Ascending aorta (tissue), 2 donors: ENCODE results near the gene IGFBP2. TPM values are rescaled to one million over a fixed set of nuclear protein-coding genes. Genes with fewer than 3 reads are reported as not detected.

Experiments used
- DNase-seq, 2 donors: peaks; one replicate each; pipeline ENCODE4 v3.0.0-alpha.2; 2019; ENCODE audit warnings: low spot score in 2 of 2
- H3K27ac ChIP-seq, 2 donors: fragments of 200-600 bp; sonication (generic); one replicate each; pipeline ENCODE4 v1.5.1; 2016 to 2017; ENCODE audit warnings: mild to moderate bottlenecking in 1 of 2
- H3K27me3 ChIP-seq: fragments of 200-600 bp; sonication (generic); one replicate; pipeline ENCODE4 v1.5.1; 2017
- H3K36me3 ChIP-seq, 2 donors: fragments of 200-600 bp; sonication (generic); one replicate each; pipeline ENCODE4 v1.5.1; 2016
- H3K4me1 ChIP-seq, 2 donors: fragments of 200-600 bp; sonication (generic); one replicate each; pipeline ENCODE4 v1.5.1; 2016 to 2017; ENCODE audit warnings: mild to moderate bottlenecking in 1 of 2
- H3K4me3 ChIP-seq, 2 donors: fragments of 200-600 bp; sonication (generic); one replicate each; pipeline ENCODE4 v1.5.1; 2016 to 2017; ENCODE audit warnings: mild to moderate bottlenecking in 1 of 2
- H3K9me3 ChIP-seq, 2 donors: fragments of 200-600 bp; sonication (generic); one replicate each; pipeline ENCODE4 v1.5.1; 2016
- intact Hi-C: fragments of 100-400 bp; cut with DNase I; formaldehyde crosslinking; loops from one replicate; pipeline ENCODE4 v1.15.1; 2023
- total RNA-seq: library from RNA; depleted of rRNA; stranded (reverse); fragments of >200 nt; gene quantifications from one replicate; pipeline ENCODE4 v1.1.0, GENCODE V29; 2016
- TF ChIP-seq, protein P1 (sequence below), 3 experiments: fragments of 200-600 bp in 2 of 3; fragments of 450-650 bp in 1 of 3; sonication (generic) in 2 of 3; IDR thresholded peaks; one replicate each; pipeline ENCODE4 v1.5.1; 2016 to 2019; ENCODE audit warnings: antibody characterized with exemption in 3 of 3, mild to moderate bottlenecking in 1 of 3, moderate library complexity in 1 of 3

IGFBP2 gene
- total RNA-seq, 1 donor from 2014 or later, result 1,691 TPM

DNA sequence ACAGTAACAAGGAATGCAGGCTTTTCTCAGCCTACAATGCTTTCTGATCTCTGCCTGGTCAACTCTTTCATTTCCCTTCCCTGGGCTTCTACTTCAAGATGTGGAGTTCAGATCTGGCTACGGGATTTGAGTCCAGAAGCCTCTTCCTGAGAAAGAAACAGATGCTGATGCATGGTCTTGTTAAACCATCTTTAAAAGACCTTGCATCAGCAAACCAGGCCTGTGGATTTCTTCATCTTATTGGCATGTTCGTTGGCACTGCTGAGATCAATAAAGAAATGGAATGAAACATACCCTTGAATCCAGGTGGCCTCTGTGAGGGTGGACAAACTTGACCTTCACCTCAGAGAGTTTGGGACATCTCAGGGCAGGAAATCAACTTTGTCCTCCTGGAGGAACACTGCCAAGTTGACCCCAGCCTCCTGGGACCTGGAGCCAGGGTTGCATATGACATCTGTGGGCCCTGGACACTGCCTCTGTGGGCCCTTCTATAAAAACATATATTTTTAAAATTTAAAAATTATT is 21.4 kb downstream of the IGFBP2 start:
- peaks cover 0 to 15% of the 10 kb centered on the region in 2 donors for H3K36me3 ChIP-seq
- peak overlapping the region; percentile 30 to 91 for H3K27ac ChIP-seq
- intact Hi-C loops, result loop anchor here (2.0 to 5.0 kb wide), 2 partner anchors 20 to 132 kb away; no protein-coding TSS in a partner anchor
- H3K9me3 ChIP-seq, result no peaks in the 10 kb centered on the region
- no peak overlapping the region for H3K4me3 ChIP-seq
- H3K27me3 ChIP-seq, result no peaks in the 10 kb centered on the region
- DNase-seq, result no peak
- TF ChIP-seq, protein P1, sequence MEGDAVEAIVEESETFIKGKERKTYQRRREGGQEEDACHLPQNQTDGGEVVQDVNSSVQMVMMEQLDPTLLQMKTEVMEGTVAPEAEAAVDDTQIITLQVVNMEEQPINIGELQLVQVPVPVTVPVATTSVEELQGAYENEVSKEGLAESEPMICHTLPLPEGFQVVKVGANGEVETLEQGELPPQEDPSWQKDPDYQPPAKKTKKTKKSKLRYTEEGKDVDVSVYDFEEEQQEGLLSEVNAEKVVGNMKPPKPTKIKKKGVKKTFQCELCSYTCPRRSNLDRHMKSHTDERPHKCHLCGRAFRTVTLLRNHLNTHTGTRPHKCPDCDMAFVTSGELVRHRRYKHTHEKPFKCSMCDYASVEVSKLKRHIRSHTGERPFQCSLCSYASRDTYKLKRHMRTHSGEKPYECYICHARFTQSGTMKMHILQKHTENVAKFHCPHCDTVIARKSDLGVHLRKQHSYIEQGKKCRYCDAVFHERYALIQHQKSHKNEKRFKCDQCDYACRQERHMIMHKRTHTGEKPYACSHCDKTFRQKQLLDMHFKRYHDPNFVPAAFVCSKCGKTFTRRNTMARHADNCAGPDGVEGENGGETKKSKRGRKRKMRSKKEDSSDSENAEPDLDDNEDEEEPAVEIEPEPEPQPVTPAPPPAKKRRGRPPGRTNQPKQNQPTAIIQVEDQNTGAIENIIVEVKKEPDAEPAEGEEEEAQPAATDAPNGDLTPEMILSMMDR (IDR thresholded peaks at IDR 0.05), result no peak
- H3K4me1 ChIP-seq, result peaks cover 15 to 71% of the 10 kb centered on the region in 2 donors

- no peaks in the 10 kb centered on the region for H3K27me3 ChIP-seq
- peak overlapping the region in 1 of 2 donors; percentile 4 for H3K4me3 ChIP-seq
- H3K27ac ChIP-seq, result peak overlapping the region; percentile 46 to 61
- H3K4me1 ChIP-seq, result peaks cover 15 to 55% of the 10 kb centered on the region in 2 donors
- H3K36me3 ChIP-seq, result peaks cover 19 to 40% of the 10 kb centered on the region in 2 donors
- TF ChIP-seq, protein P1 (IDR thresholded peaks at IDR 0.05), result no peak
- no peaks in the 10 kb centered on the region for H3K9me3 ChIP-seq
- DNase-seq, result no peak
- intact Hi-C loops, result no loop called here
Observed at GRCh38 chr2:216657086-216657855, 24.1 kb downstream of the IGFBP2 start.

DNA sequence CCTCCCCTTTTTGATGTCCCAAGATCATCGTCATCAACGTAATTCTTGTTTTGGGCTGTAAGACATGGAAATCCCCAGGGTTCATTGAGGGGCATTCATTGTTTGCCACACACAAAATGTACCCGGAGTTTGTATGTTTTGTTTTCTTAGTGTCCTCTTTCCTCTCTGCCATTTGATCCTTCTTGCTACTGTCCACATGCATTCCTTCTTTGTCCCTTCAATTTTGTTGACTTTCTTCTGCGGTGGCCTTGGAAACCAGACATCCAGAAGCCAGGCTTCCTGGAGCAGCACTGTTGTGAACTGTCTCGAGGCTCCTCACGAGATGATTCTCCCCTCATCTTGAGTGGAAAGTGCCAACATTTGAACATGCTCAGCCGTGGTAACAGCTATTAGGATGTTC is 24.8 kb downstream of the IGFBP2 start:
- peak overlapping the region; percentile 46 to 61 for H3K27ac ChIP-seq
- no peak for DNase-seq

DNA sequence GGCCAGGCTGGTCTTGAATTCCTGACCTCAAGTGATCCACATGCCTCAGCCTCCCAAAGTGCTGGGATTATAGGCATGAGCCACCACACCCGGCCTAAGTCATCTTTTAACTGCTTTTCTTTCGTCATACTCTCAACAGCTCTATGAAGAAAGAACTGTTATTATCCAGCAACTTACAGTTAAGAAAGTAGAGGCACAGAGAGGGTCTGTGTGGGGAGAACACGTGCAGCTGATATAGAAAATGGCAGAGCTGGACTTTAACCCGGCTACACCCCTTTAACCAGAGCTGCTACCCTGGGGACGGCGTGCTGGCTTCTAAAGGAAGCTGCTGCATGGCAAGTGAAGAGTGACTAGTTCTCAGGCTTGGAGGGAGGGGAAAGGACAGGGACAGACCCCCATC is 25.5 kb downstream of the IGFBP2 start:
- TF ChIP-seq, protein P1 (IDR thresholded peaks at IDR 0.05), result no peak
- no peak overlapping the region for H3K4me3 ChIP-seq
- DNase-seq, result no peak
- no peaks in the 10 kb centered on the region for H3K27me3 ChIP-seq
- H3K9me3 ChIP-seq, result no peaks in the 10 kb centered on the region
- intact Hi-C loops, result no loop called here
- peak overlapping the region; percentile 17 to 26 for H3K27ac ChIP-seq
- peaks cover 24 to 55% of the 10 kb centered on the region in 2 donors for H3K36me3 ChIP-seq
- H3K4me1 ChIP-seq, result peaks cover 13 to 43% of the 10 kb centered on the region in 2 donors

More for the DNA sequence above, 24.8 kb downstream of the IGFBP2 start:
- H3K27me3 ChIP-seq, result no peaks in the 10 kb centered on the region
- H3K4me3 ChIP-seq, result no peak overlapping the region
- TF ChIP-seq, protein P1 (IDR thresholded peaks at IDR 0.05), result no peak
- intact Hi-C loops, result no loop called here
- H3K36me3 ChIP-seq, result peaks cover 21 to 47% of the 10 kb centered on the region in 2 donors
- peaks cover 13 to 50% of the 10 kb centered on the region in 2 donors for H3K4me1 ChIP-seq
- no peaks in the 10 kb centered on the region for H3K9me3 ChIP-seq

GRCh38 chr2:216659276-216659675 is 26.1 kb downstream of the IGFBP2 start:
- TF ChIP-seq, protein P1 (IDR thresholded peaks at IDR 0.05), result no peak
- peak overlapping the region; percentile 17 to 26 for H3K27ac ChIP-seq

More at GRCh38 chr2:216659276-216659675, 26.1 kb downstream of the IGFBP2 start:
- H3K27me3 ChIP-seq, result no peaks in the 10 kb centered on the region
- intact Hi-C loops, result no loop called here
- no peaks in the 10 kb centered on the region for H3K9me3 ChIP-seq
- peaks cover 11 to 42% of the 10 kb centered on the region in 2 donors for H3K4me1 ChIP-seq
- H3K4me3 ChIP-seq, result no peak overlapping the region
- H3K36me3 ChIP-seq, result peaks cover 27 to 60% of the 10 kb centered on the region in 2 donors
- DNase-seq, result no peak
